Measurements from ENCODE around the gene ENDOD1. TPM values are rescaled to one million over a fixed set of nuclear protein-coding genes. Genes with fewer than 3 reads are reported as not detected.

The ENDOD1 gene
- total RNA-seq, 2 experiments from 2014 or later, result 3.8 to 4.4 TPM

- peaks cover 42% of the 10 kb centered on the region for H3K4me1 ChIP-seq (ENCODE audit: insufficient read depth, low read length)
- H3K27me3 ChIP-seq (ENCODE audit: control insufficient read depth in 1 of 2, insufficient read depth in 2 of 2, low read length in 2 of 2), result no peaks in the 10 kb centered on the region
- no peaks in the 10 kb centered on the region for H3K36me3 ChIP-seq (ENCODE audit: insufficient read depth, low read length)
- H3K27me3 Mint-ChIP-seq, result no peaks in the 10 kb centered on the region
- no peak overlapping the region for H3K4me3 ChIP-seq (ENCODE audit: low read length)
- ChIA-PET CTCF (interaction anchor here (1.1 to 3.1 kb wide), 2 partner anchors 76 to 609 kb away, joined by 3 to 13 read pairs; no protein-coding TSS in a partner anchor), POLR2A (interaction anchor here (0.9 to 5.3 kb wide), 3 partner anchors 67 to 549 kb away, joined by 3 to 53 read pairs (median 3); partner anchors contain the start of gene SESN3)
- H3K36me3 Mint-ChIP-seq (ENCODE audit: low read depth), result no peaks in the 10 kb centered on the region
- no peak overlapping the region for H3K27ac ChIP-seq (ENCODE audit: low read depth in 1 of 2, low read length in 2 of 2)
- no peak for ATAC-seq (ENCODE audit: poor library complexity)
- peak overlapping the region; percentile 1 for H3K4me3 Mint-ChIP-seq
- no peak for TF ChIP-seq CTCF (IDR thresholded peaks at IDR 0.05)
- no peaks in the 10 kb centered on the region for H3K9me3 ChIP-seq (ENCODE audit: control insufficient read depth in 1 of 2, insufficient read depth in 1 of 2, low read length in 2 of 2)
- peaks cover 60% of the 10 kb centered on the region for H3K4me1 Mint-ChIP-seq (ENCODE audit: low read depth)
- DNase-seq, result no peak
- H3K9me3 Mint-ChIP-seq, result no peaks in the 10 kb centered on the region
- intact Hi-C loops (cut with DNase I, micrococcal nuclease), result loop anchor here in 1 of 2 experiments (5.0 to 10.0 kb wide), 4 partner anchors 76 to 1239 kb away; partner anchors contain the start of genes JRKL and SESN3
- H3K27ac Mint-ChIP-seq, result no peak overlapping the region
These were observed 66.6 kb downstream of the ENDOD1 start for GRCh38 chr11:95156133-95156721.

GRCh38 chr11:95156916-95157541 is 67.4 kb downstream of the ENDOD1 start:
- DNase-seq (no peak), ATAC-seq (ENCODE audit: poor library complexity) (no peak)
- Histone ChIP-seq H3K27ac (ENCODE audit: low read depth in 1 of 2, low read length in 2 of 2) (no peak overlapping the region), H3K36me3 (ENCODE audit: insufficient read depth, low read length) (no peaks in the 10 kb centered on the region), H3K9me3 (ENCODE audit: control insufficient read depth in 1 of 2, insufficient read depth in 1 of 2, low read length in 2 of 2) (peaks cover 0 to under 1% of the 10 kb centered on the region in 2 experiments), H3K4me1 (ENCODE audit: insufficient read depth, low read length) (peaks cover 34% of the 10 kb centered on the region), H3K4me3 (ENCODE audit: low read length) (no peak overlapping the region), H3K27me3 (ENCODE audit: control insufficient read depth in 1 of 2, insufficient read depth in 2 of 2, low read length in 2 of 2) (no peaks in the 10 kb centered on the region)
- Mint-ChIP-seq H3K9me3 (no peaks in the 10 kb centered on the region), H3K36me3 (ENCODE audit: low read depth) (no peaks in the 10 kb centered on the region), H3K27ac (peak overlapping the region; percentile 46), H3K4me3 (no peak overlapping the region), H3K4me1 (ENCODE audit: low read depth) (peaks cover 56% of the 10 kb centered on the region), H3K27me3 (no peaks in the 10 kb centered on the region)
- TF ChIP-seq CTCF (IDR thresholded peaks at IDR 0.05), result no peak
- POLR2A ChIA-PET, result interaction anchor here (0.9 to 2.2 kb wide), 5 partner anchors 68 to 633 kb away, joined by 3 to 14 read pairs (median 8); partner anchors contain the start of genes CEP57, FAM76B, SESN3 and SRSF8
- CTCF ChIA-PET, result interaction anchor here (1.1 kb wide), 1 partner anchor 75 kb away, joined by 3 read pairs; no protein-coding TSS in a partner anchor
- intact Hi-C loops (cut with DNase I, micrococcal nuclease), result loop anchor here in 1 of 2 experiments (5.0 to 10.0 kb wide), 4 partner anchors 75 to 1238 kb away; partner anchors contain the start of genes JRKL and SESN3

GRCh38 chr11:95157824-95158223 is 68.2 kb downstream of the ENDOD1 start:
- H3K4me1 Mint-ChIP-seq (ENCODE audit: low read depth), result peaks cover 54% of the 10 kb centered on the region
- POLR2A ChIA-PET, result interaction anchor here (0.5 to 2.2 kb wide), 7 partner anchors 73 to 632 kb away, joined by 3 to 14 read pairs (median 5); partner anchors contain the start of genes CEP57, FAM76B, SESN3 and SRSF8
- intact Hi-C loops (cut with DNase I, micrococcal nuclease), result loop anchor here in 1 of 2 experiments (5.0 to 10.0 kb wide), 4 partner anchors 74 to 1237 kb away; partner anchors contain the start of genes JRKL and SESN3
- peak in 1 of 14 experiments; percentile 47 for DNase-seq
- Histone ChIP-seq H3K36me3 (ENCODE audit: insufficient read depth, low read length) (no peaks in the 10 kb centered on the region), H3K9me3 (ENCODE audit: control insufficient read depth in 1 of 2, insufficient read depth in 1 of 2, low read length in 2 of 2) (peaks cover 0 to 5% of the 10 kb centered on the region in 2 experiments), H3K27ac (ENCODE audit: low read depth in 1 of 2, low read length in 2 of 2) (peak overlapping the region in 1 of 2 donors; percentile 1), H3K27me3 (ENCODE audit: control insufficient read depth in 1 of 2, insufficient read depth in 2 of 2, low read length in 2 of 2) (no peaks in the 10 kb centered on the region), H3K4me3 (ENCODE audit: low read length) (no peak overlapping the region), H3K4me1 (ENCODE audit: insufficient read depth, low read length) (peaks cover 26% of the 10 kb centered on the region)
- no peak overlapping the region for H3K4me3 Mint-ChIP-seq
- H3K9me3 Mint-ChIP-seq, result no peaks in the 10 kb centered on the region
- H3K27ac Mint-ChIP-seq, result peak overlapping the region; percentile 46
- H3K27me3 Mint-ChIP-seq, result no peaks in the 10 kb centered on the region
- peaks cover 2% of the 10 kb centered on the region for H3K36me3 Mint-ChIP-seq (ENCODE audit: low read depth)
- peak; percentile 18 for ATAC-seq (ENCODE audit: poor library complexity)
- no peak for TF ChIP-seq CTCF (IDR thresholded peaks at IDR 0.05)
- CTCF ChIA-PET, result no interaction called here
